Nucleus accumbens (tissue), 56 donors: ENCODE results near the gene GLP1R.

Experiments
- DNase-seq, 56 donors: peaks; one replicate each; lab custom pipeline; 2025; lab: John Stamatoyannopoulos, UW

The GLP1R gene

GRCh38 chr6:39083231-39083634 lies 34.7 kb downstream of the GLP1R start:
- no peak for DNase-seq

GRCh38 chr6:39084506-39084905 lies 35.9 kb downstream of the GLP1R start:
- DNase-seq = peak in 9 of 56 donors; percentile 3 to 59 (median 18)

GRCh38 chr6:39085129-39085797 lies 36.7 kb downstream of the GLP1R start:
- DNase-seq = no peak

- no peak for DNase-seq
Measured at GRCh38 chr6:39086294-39086693, 37.7 kb downstream of the GLP1R start.

- DNase-seq = no peak
Measured at GRCh38 chr6:39086711-39087110, 38.1 kb downstream of the GLP1R start.

- DNase-seq = no peak
Measured at GRCh38 chr6:39087197-39087596, 38.6 kb downstream of the GLP1R start.

GRCh38 chr6:39088331-39088730 lies 39.8 kb downstream of the GLP1R start:
- peak in 10 of 56 donors; percentile 5 to 46 (median 12) for DNase-seq

- DNase-seq = no peak
Measured at GRCh38 chr6:39090036-39090435, 41.5 kb downstream of the GLP1R start.

- DNase-seq = peak in 1 of 56 donors; percentile 8
Measured at GRCh38 chr6:39091220-39091619, 42.6 kb downstream of the GLP1R start.

- DNase-seq = no peak
Measured at GRCh38 chr6:39092124-39092523, 43.5 kb downstream of the GLP1R start.

- no peak for DNase-seq
Measured at GRCh38 chr6:39093149-39093708, 44.6 kb downstream of the GLP1R start.

- DNase-seq = no peak
Measured at GRCh38 chr6:39095578-39095977, 47.0 kb downstream of the GLP1R start.

- no peak for DNase-seq
Measured at GRCh38 chr6:39100358-39100757, 51.8 kb downstream of the GLP1R start.

GRCh38 chr6:39102071-39102820 lies 53.7 kb downstream of the GLP1R start:
- DNase-seq = no peak

- DNase-seq = no peak
Measured at GRCh38 chr6:39102821-39103136, 54.2 kb downstream of the GLP1R start.

- DNase-seq = no peak
Measured at GRCh38 chr6:39104528-39104927, 55.9 kb downstream of the GLP1R start.

- DNase-seq = no peak
Measured at GRCh38 chr6:39107034-39107433, 58.5 kb downstream of the GLP1R start.

GRCh38 chr6:39107641-39108040 lies 59.1 kb downstream of the GLP1R start:
- no peak for DNase-seq

GRCh38 chr6:39108041-39108839 lies 59.7 kb downstream of the GLP1R start:
- no peak for DNase-seq

GRCh38 chr6:39111280-39111679 lies 62.7 kb downstream of the GLP1R start:
- no peak for DNase-seq

- DNase-seq = no peak
Measured at GRCh38 chr6:39113788-39114187, 65.2 kb downstream of the GLP1R start.
